H9 (cell line): Measurements from ENCODE around the gene TTC3. TPM values are rescaled to one million over a fixed set of nuclear protein-coding genes. Genes with fewer than 3 reads are reported as not detected.

ENCODE experiments used
- DNase-seq: peaks from one replicate; pipeline ENCODE4 v3.0.0-alpha.2; 2017
- H2AFZ ChIP-seq: one replicate; pipeline ENCODE4 v1.6.1; 2013; ENCODE audit warnings: mild to moderate bottlenecking, low read length, control low read depth, moderate library complexity
- H2AK5ac ChIP-seq: 2 replicates; pipeline ENCODE4 v1.6.1; 2013; ENCODE audit warnings: low read length, control low read depth, mixed read lengths; ENCODE audit not compliant: insufficient read length
- H2BK120ac ChIP-seq: one replicate; pipeline ENCODE4 v1.6.1; 2013; ENCODE audit warnings: low read depth, mild to moderate bottlenecking, low read length, control low read depth, inconsistent platforms; ENCODE audit not compliant: poor library complexity, severe bottlenecking
- H2BK12ac ChIP-seq: 2 replicates; pipeline ENCODE4 v1.6.1; 2013; ENCODE audit warnings: low read length, control low read depth, mixed read lengths, low read depth; ENCODE audit not compliant: insufficient read length
- H2BK15ac ChIP-seq: 2 replicates; pipeline ENCODE4 v1.6.1; 2013; ENCODE audit warnings: low read depth, low read length, control low read depth
- H2BK20ac ChIP-seq: one replicate; pipeline ENCODE4 v1.6.1; 2013; ENCODE audit warnings: low read depth, mild to moderate bottlenecking, low read length, control low read depth, inconsistent platforms; ENCODE audit not compliant: poor library complexity, severe bottlenecking
- H2BK5ac ChIP-seq: 2 replicates; pipeline ENCODE4 v1.6.1; 2013; ENCODE audit warnings: low read length, control low read depth, mixed read lengths; ENCODE audit not compliant: insufficient read length
- H3K14ac ChIP-seq: 2 replicates; pipeline ENCODE4 v1.6.1; 2013; ENCODE audit warnings: low read length, control low read depth; ENCODE audit not compliant: insufficient read depth
- H3K18ac ChIP-seq: 2 replicates; pipeline ENCODE4 v1.6.1; 2013; ENCODE audit warnings: low read depth, mild to moderate bottlenecking, mixed read lengths, low read length, control low read depth; ENCODE audit not compliant: insufficient read length
- H3K23ac ChIP-seq: 2 replicates; pipeline ENCODE4 v1.6.1; 2013; ENCODE audit warnings: low read length, control low read depth, mixed read lengths, low read depth; ENCODE audit not compliant: insufficient read length
- H3K23me2 ChIP-seq: 2 replicates; pipeline ENCODE4 v1.6.1; 2013; ENCODE audit warnings: low read depth, mild to moderate bottlenecking, mixed read lengths, low read length, control low read depth; ENCODE audit not compliant: insufficient read length, poor library complexity, severe bottlenecking
- H3K27ac ChIP-seq: 2 replicates; pipeline ENCODE4 v1.5.1; 2013; ENCODE audit warnings: low read length, control low read depth, mixed read lengths, low read depth; ENCODE audit not compliant: insufficient read length
- H3K27me3 ChIP-seq: 2 replicates; pipeline ENCODE4 v1.6.1; 2013; ENCODE audit warnings: low read length, control low read depth, inconsistent platforms; ENCODE audit not compliant: insufficient read depth
- H3K4ac ChIP-seq: 2 replicates; pipeline ENCODE4 v1.6.1; 2013; ENCODE audit warnings: low read depth, mild to moderate bottlenecking, control low read depth, inconsistent platforms, low read length, moderate library complexity
- H3K4me1 ChIP-seq: 2 replicates; pipeline ENCODE4 v1.6.1; 2013; ENCODE audit warnings: low read length, control low read depth, inconsistent platforms; ENCODE audit not compliant: insufficient read depth
- H3K4me2 ChIP-seq: 2 replicates; pipeline ENCODE4 v1.6.1; 2013; ENCODE audit warnings: low read length, control low read depth, mixed read lengths; ENCODE audit not compliant: insufficient read length, insufficient read depth
- H3K56ac ChIP-seq: 2 replicates; pipeline ENCODE4 v1.6.1; 2013; ENCODE audit warnings: low read depth, mild to moderate bottlenecking, mixed read lengths, low read length, control low read depth; ENCODE audit not compliant: insufficient read length
- H3K79me1 ChIP-seq: 2 replicates; pipeline ENCODE4 v1.6.1; 2013; ENCODE audit warnings: low read depth, mild to moderate bottlenecking, moderate library complexity, low read length, control low read depth, inconsistent platforms; ENCODE audit not compliant: insufficient read depth, poor library complexity, severe bottlenecking
- H3K79me2 ChIP-seq: 2 replicates; pipeline ENCODE4 v1.6.1; 2013; ENCODE audit warnings: low read length, control low read depth, inconsistent platforms; ENCODE audit not compliant: insufficient read depth
- H3K9ac ChIP-seq: 2 replicates; pipeline ENCODE4 v1.6.1; 2013; ENCODE audit warnings: low read length, control low read depth, mixed read lengths; ENCODE audit not compliant: insufficient read length; ENCODE audit errors: extremely low read depth
- H3K9me3 ChIP-seq: one replicate; pipeline ENCODE4 v1.6.1; 2013; ENCODE audit warnings: low read depth, low read length, inconsistent platforms; ENCODE audit not compliant: control insufficient read depth
- H3T11ph ChIP-seq: one replicate; pipeline ENCODE4 v1.6.1; 2013; ENCODE audit warnings: mild to moderate bottlenecking, low read length, control low read depth, inconsistent platforms
- H4K20me1 ChIP-seq: one replicate; pipeline ENCODE4 v1.6.1; 2013; ENCODE audit not compliant: control insufficient read depth, insufficient read length, insufficient read depth
- H4K5ac ChIP-seq: 2 replicates; pipeline ENCODE4 v1.6.1; 2013; ENCODE audit warnings: low read depth, mild to moderate bottlenecking, mixed read lengths, low read length, control low read depth; ENCODE audit not compliant: insufficient read length
- H4K8ac ChIP-seq: replicated peaks from 2 replicates; pipeline ENCODE4 v1.6.1; 2013; ENCODE audit warnings: low read length, control low read depth, mixed read lengths, low read depth; ENCODE audit not compliant: insufficient read length
- H4K91ac ChIP-seq: 2 replicates; pipeline ENCODE4 v1.6.1; 2013; ENCODE audit warnings: low read depth, mild to moderate bottlenecking, moderate library complexity, mixed read lengths, low read length, control low read depth; ENCODE audit not compliant: insufficient read length
- H3K27ac Mint-ChIP-seq, 3 experiments: 2 replicates in 2 of 3; 3 replicates in 1 of 3; pipeline ENCODE4 v1.8.0; 2020 to 2021; ENCODE audit warnings: mixed read lengths in 3 of 3, mild to moderate bottlenecking in 1 of 3, moderate library complexity in 1 of 3
- H3K27me3 Mint-ChIP-seq: 2 replicates; pipeline ENCODE4 v1.8.0; 2021; ENCODE audit warnings: low read depth, mild to moderate bottlenecking, moderate library complexity, mixed read lengths
- H3K36me3 Mint-ChIP-seq, 3 experiments: 2 replicates in 2 of 3; 3 replicates in 1 of 3; pipeline ENCODE4 v1.8.0; 2020 to 2021; ENCODE audit warnings: low read depth in 3 of 3, mixed read lengths in 3 of 3; ENCODE audit not compliant: insufficient read depth in 1 of 3
- H3K4me1 Mint-ChIP-seq, 2 experiments: 2 replicates each; pipeline ENCODE4 v1.8.0; 2020; ENCODE audit warnings: mixed read lengths in 2 of 2
- H3K4me3 Mint-ChIP-seq, 2 experiments: 2 replicates in 1 of 2; 3 replicates in 1 of 2; pipeline ENCODE4 v1.8.0; 2020 to 2021; ENCODE audit warnings: mild to moderate bottlenecking in 2 of 2, mixed read lengths in 2 of 2, moderate library complexity in 1 of 2
- H3K9me3 Mint-ChIP-seq, 2 experiments: 2 replicates in 1 of 2; 3 replicates in 1 of 2; pipeline ENCODE4 v1.8.0; 2020; ENCODE audit warnings: mild to moderate bottlenecking in 2 of 2, mixed read lengths in 2 of 2, moderate library complexity in 1 of 2
- CTCF ChIP-seq: fragments of 200-600 bp; sonication (generic); conservative IDR thresholded peaks from 3 replicates; pipeline ENCODE4 v1.8.0; 2021; ENCODE audit warnings: antibody characterized with exemption, mild to moderate bottlenecking
- WGBS: extraction: QIAGEN DNeasy Blood & Tissue Kit; methylation state at CpG from one replicate; pipeline ENCODE4 v1.1.7; 2013; ENCODE audit warnings: missing lambda C conversion rate, low lambda C conversion rate, mixed read lengths; ENCODE audit not compliant: insufficient read length; ENCODE audit errors: extremely low coverage; 5-methylcytosine and 5-hydroxymethylcytosine counted together
- total RNA-seq: library from RNA; stranded (reverse); gene quantifications from 2 replicates; pipeline ENCODE4 v1.2.1, GENCODE V29; 2021

The TTC3 gene
- total RNA-seq, 1 experiment from 2014 or later = 46.5 TPM

GRCh38 chr21:37223804-37224345 is 150.8 kb downstream of the TTC3 start:
- Histone ChIP-seq H2BK12ac (no peak overlapping the region), H3K4me1 (no peaks in the 10 kb centered on the region), H3K27me3 (no peaks in the 10 kb centered on the region), H3K9ac (no peak overlapping the region), H3T11ph (no peak overlapping the region), H2AFZ (no peak overlapping the region), H3K9me3 (peaks cover 4% of the 10 kb centered on the region), H3K4me2 (no peak overlapping the region), H3K79me2 (no peaks in the 10 kb centered on the region), H3K14ac (no peak overlapping the region), H2BK15ac (no peak overlapping the region), H3K4ac (no peak overlapping the region), H4K91ac (no peak overlapping the region), H3K23ac (no peak overlapping the region), H3K18ac (no peak overlapping the region), H3K79me1 (no peaks in the 10 kb centered on the region), H4K20me1 (no peaks in the 10 kb centered on the region), H3K23me2 (peaks cover 9% of the 10 kb centered on the region), H2BK20ac (no peak overlapping the region), H3K27ac (no peak overlapping the region), H2AK5ac (no peak overlapping the region), H2BK5ac (no peak overlapping the region), H2BK120ac (no peak overlapping the region), H4K8ac (no peak overlapping the region), H3K56ac (no peak overlapping the region), H4K5ac (no peak overlapping the region)
- Mint-ChIP-seq H3K4me1 (no peaks in the 10 kb centered on the region), H3K4me3 (no peak overlapping the region), H3K36me3 (peaks cover 53 to 77% (median 67%) of the 10 kb centered on the region in 3 experiments), H3K27me3 (peaks cover 7% of the 10 kb centered on the region), H3K27ac (no peak overlapping the region), H3K9me3 (peaks cover 2 to 16% of the 10 kb centered on the region in 2 experiments; a peak in 3 of 5 replicates)
- no CpG with 5 or more reads among the region's 2 CpGs for WGBS
- TF ChIP-seq CTCF = no peak
- no peak for DNase-seq
